EL (cell line): Measurements from ENCODE around the gene HNRNPH3.
"Not testable (repeated sequence)": the region's sequence is repeated elsewhere in the genome, so short reads cannot be mapped to it uniquely, and the experiment has no call there.

Experiments
- DNase-seq: peaks from one replicate; pipeline ENCODE4 v3.0.0-alpha.2; 2016

HNRNPH3 gene, protein sequence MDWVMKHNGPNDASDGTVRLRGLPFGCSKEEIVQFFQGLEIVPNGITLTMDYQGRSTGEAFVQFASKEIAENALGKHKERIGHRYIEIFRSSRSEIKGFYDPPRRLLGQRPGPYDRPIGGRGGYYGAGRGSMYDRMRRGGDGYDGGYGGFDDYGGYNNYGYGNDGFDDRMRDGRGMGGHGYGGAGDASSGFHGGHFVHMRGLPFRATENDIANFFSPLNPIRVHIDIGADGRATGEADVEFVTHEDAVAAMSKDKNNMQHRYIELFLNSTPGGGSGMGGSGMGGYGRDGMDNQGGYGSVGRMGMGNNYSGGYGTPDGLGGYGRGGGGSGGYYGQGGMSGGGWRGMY

DNA sequence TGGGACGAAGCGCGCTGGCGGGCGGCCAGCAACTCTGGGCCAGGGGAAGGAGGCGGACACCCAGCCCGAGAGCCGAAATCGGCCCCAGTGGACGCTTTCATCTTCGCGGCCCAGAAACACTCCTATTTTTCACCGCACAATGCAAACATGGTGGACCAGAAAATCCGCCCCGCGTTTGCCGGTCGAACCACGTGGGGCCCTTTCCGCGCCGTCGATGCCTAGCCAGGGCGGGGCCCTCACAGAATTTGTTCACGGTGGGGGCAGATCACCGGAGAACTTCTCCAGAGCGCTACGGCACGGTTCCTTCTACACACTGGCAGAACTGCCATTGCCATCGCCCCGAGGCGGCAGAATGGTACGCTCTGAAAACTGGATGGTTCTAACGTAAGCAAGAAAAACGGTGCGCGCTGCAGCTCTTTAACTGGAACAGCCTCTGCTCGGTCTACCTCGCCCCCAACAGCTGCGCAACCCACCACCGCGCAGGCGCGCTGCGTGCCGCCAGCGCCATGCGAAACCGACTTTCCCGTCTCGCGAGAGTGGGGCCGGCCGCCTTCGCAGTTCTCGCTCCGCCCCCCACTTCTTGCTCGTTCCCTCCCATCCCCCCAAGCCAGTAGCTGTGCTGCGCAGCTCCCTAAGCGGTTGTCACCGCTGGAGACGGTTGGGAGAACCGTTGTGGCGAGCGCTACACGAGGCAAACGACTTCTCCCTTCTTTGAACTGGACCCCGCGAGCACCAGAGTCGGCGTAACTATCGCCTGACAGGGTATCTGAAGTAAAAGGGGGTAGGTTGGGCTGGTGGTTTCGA lies at the start of gene HNRNPH3:
HNRNPH3 (plus strand) TSS at position 610 of the 804 bp plus-strand sequence. CDS start 5,158 bp downstream, outside the sequence.
- DNase-seq: peak; percentile 97

DNA sequence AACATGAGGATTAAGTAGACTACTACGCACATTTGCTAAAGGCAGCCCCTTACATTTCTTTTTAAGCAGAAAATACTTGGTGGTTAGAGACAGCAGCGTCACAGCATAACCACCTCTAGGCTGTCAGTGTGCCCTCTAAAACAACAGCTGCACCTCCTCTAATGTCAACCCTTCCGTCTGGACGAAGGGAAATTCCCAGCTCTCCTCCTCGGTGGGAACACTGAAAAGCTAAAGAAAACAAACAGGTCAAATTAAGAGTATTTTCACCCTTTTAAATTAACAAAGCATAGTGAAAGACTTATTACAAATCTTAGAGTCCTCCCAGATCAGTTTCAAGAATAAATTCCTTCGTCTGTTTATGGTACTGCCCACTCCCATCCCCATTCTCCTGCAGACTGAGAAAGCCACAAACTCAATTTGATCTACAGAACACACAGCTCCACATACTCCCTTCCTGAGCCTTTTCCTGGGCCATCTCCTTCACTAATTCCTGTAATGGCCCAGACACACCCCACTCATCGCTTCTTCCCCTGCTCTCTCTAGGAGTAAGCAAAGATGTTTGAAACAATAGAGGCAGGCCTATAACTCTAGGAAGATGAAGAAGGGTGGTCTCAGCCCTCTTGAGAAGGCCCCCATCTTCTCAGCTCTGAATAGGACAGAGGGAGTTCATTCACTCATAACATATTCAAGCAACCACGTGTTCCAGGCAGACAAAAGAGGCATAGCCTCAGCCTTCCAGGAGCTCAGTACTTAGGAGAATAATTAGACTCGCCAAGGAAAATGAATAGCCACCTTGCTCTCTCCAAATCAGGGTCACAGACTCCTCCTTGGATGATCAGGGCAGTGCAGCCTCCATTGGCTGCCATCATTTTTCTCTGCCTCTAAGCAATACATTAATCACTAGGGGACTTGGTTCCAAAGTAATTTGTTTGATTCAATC lies 47.5 kb upstream of the HNRNPH3 start:
- no peak for DNase-seq

DNA sequence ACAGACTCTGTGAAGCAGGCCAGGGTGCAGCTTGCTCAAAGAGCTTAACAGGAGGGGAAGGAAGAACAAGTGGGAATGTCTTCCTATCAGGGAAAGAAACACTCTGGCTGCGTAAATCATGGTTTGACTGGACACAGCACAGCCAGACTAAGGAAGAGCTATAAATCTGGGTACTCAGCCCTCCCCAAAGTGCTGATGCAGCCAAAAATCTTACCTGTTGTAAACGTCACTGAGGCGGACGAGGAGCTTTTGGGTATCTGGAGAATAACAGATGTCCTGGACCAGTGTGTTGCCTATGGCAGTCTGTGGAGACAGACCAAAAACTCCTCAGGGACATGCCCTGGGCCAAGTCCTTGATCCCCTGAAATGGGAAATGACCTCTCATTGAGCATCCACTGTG lies 43.1 kb upstream of the HNRNPH3 start:
- DNase-seq: no peak

DNA sequence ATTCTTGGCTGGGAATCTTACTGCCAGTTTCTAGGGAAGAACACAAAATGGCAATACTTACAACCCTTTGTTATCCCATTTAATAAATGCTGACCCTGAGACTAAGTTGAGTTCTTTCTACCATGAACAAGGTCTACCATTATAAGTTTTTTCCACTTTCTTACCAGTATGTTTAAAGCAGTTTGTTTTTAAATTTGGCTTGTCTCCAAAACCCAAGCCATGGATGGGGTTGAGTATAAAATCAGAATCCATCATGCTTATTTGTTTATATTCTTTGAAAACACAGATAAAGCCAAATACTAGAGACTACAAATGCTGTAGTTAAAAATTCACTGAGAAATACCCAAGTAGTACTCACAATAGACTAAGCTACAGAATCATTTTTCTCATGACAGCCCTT lies 41.1 kb upstream of the HNRNPH3 start:
- DNase-seq: no peak

DNA sequence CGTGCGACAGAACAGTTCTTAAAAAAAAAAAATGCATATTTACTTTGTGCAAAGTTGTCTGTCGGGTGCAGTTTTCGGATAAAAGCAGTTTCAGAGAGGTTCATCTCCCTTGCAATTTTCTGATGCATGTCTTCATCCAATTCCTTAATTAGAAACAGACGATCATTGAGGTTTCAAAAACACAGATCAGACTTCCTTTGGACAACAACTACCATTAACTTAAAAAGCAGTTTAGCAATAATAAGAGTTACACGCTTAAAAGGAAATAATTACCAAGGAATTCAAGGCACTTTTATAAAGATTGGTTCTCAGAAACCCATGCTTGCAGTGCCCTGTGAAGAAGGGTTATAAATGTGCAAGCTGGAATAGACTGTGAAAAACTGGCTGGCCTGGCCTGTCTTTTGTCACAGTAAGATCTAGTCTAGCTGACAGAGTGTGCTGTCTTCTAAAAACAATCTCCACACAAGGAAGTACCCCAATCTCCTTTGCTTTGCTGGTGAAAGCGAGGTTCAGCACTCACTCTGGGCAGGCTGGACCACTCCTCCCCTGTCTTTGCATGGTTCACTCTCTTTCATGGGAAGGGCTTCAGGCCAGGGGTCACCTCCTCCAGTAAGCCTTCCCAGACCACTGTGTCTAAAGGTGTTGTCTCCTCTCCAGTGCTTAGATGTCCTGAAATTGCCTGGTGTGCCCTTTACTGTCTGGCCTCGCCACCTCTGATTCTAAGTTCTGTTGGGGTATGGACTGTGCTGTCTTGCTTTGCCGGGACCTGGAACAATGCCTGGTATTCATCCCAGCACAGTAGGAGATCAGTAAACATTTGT lies 34.8 kb upstream of the HNRNPH3 start:
- DNase-seq: no peak

DNA sequence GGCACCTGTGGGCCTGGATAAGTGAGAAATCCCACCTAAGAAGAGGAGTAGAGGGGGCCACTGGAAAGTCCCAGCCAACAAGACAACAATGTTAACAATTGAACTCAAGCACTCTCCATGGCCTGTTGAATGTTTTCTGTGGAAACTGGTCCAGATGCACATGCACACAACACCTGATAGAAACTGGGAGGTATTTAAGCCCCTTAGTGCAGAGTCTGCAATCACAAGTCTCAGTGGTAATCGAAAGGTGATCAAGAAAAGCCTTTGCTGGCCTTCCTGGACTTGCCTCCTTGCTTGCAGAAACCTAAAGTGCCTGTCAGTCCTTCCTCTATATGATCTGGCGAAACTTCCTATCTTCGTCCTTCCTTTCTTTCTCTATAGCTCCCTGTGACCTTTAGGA lies 30.6 kb upstream of the HNRNPH3 start:
- no peak for DNase-seq

DNA sequence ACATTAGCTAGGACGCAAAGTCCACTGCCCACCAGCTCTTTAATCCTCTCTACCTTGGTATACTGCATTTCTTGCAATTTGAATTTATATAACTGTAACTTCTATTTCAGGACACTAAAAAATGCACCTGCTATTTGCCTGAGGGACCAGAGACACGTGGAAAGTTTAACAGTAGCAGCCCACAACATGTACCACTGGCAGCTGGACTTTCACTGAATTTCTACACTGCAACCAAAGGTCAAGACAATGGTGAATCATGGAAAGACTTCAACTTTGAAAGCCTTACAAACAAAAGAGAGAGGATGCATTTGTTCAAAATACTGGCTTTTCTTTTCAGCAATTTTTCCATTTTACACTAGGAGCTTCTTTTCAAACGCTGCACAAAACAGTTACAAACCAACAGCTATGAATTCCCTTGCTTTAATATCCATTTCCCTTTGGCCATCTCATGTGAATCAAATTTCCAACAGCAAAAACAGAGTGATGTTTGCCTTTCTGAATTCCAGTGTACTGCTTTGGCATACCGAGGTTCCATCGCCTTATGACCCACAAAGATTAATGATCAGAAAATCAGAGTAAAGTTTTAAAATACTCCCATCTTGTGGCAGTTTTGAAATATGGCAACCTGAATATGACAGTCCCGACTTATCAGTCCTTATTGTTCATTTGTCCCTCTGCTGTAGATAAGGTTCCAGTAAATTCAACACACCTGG lies 29.9 kb upstream of the HNRNPH3 start:
- DNase-seq: peak; percentile 64

DNA sequence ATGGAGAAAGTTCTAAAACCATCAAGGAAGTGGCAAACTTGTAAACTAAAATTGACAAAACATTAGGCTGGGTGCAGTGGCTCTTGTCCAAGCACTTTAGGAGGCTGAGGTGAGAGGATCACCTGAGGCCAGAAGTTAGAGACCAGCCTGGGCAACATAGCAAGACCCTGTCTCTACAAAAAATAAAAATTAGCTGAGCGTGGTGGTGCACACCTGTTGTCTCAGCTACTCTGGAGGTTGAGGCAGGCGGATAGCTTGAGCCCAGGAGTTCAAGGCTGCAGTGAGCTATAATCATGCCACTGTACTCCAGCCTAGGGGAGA lies 29.4 kb upstream of the HNRNPH3 start:
- DNase-seq: no peak

DNA sequence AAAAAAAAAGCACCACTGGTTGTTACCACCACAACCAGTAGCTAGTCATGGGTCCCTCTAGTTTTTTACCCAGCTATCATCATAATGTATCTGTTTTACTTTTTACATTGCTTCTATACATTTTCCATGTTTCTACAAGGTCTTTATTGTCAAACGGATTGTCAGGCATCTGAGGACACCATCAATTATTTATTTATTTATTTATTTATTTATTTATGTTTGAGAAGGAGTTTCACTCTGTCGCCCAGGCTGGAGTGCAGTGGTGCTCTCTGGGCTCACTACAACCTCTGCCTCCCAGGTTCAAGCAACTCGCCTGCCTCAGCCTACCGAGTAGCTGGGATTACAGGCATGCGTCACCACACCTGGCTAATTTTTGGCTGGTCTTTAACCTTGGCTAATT lies 29.0 kb upstream of the HNRNPH3 start:
- DNase-seq: no peak

DNA sequence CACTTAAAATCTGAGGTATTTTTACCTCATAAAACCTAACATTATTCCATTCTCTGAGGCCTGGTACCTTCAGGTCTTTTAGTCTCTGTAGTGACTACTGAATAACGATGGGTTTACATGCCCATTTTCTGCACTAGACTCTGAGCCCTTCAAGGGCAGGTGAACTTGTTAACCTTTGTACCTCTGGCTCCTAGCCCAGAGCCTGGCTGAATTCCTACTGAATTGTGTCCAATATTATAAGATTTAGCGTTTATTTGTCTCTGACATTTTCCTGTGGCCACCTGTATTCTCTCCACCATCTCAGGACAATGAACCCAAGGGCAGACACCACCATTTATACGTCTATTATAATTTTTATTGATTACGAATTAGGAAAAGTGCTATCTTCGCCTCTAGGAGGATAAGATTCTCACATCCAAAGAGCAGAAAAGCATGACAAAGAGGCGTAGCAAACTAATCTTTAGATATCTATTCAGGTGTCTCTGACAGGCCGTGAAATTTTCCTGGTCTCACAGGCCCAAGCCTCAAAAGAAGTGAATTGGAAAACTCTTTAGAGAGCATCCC lies 27.9 kb upstream of the HNRNPH3 start:
- no peak for DNase-seq

DNA sequence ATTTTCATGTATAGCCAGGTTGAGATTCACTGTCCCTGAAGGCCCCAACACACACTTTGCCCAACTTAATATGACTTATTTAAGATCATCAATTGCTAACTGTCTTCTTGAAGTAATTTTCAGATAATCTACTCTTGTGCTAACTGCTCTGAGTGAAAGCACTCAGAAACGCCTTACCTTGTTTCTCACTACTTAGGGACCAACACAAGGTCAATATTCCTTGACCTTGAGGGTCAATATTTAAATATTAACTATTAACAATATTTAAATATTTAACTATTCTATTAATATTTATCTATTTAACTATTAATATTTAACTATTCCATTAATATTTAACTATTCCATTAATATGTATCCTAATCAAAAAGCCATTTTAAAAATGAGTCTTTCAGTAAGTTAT lies 26.0 kb upstream of the HNRNPH3 start:
- DNase-seq: no peak

DNA sequence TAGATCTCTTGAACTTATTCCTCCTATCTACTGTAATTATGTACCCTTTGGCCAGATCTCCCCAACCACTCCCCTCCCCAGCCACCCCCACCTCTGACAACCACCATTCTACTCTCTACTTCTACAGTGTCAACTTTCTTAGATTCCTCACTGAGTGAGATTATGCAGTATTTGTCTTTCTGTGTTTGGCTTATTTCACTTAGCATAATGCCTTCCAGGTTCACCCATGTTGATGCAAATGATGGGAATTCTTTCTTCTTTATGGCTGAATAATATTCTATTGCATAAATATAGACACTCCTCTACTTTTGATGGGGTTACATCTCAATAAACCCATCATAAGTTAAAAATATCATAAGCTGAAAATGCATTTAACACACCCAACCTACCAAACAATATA lies 21.3 kb upstream of the HNRNPH3 start:
- DNase-seq: no peak

DNA sequence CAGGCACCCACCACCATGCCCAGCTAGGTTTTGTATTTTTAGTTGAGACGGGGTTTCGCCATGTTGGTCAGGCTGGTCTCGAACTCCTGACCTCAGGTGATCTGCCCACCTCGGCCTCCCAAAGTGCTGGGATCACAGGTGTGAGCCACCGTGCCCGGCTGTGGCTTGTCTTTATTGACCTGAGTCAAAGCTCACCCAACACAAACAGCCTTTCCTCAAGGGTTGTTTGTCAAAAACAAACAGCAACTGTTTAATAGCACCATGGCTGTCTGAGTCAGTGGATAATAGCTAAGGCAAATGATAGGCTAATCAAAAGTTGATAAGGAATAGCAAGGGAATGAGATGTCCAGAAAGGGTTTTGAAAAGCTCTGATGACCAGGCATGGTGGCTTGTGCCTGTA lies 16.9 kb upstream of the HNRNPH3 start:
- DNase-seq: not testable (repeated sequence)

DNA sequence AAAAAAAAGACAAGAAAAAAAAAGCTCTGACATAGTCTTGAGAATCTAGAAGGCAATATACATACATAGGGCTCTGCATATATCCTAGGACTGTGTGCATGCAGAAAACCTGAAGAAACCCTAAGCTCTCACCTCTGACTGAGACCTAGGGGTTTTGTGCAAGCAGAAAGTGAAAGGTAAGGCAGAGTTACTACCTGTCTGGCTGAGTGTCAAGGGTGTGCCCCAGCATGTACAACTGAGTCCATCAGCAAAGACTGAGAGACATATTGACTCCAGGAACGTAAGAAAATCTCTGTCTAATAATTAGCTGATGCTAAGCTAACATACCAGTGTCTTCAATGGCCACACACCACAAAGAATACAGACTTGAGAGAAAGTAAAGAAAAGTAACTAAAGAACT lies 16.3 kb upstream of the HNRNPH3 start:
- DNase-seq: no peak

DNA sequence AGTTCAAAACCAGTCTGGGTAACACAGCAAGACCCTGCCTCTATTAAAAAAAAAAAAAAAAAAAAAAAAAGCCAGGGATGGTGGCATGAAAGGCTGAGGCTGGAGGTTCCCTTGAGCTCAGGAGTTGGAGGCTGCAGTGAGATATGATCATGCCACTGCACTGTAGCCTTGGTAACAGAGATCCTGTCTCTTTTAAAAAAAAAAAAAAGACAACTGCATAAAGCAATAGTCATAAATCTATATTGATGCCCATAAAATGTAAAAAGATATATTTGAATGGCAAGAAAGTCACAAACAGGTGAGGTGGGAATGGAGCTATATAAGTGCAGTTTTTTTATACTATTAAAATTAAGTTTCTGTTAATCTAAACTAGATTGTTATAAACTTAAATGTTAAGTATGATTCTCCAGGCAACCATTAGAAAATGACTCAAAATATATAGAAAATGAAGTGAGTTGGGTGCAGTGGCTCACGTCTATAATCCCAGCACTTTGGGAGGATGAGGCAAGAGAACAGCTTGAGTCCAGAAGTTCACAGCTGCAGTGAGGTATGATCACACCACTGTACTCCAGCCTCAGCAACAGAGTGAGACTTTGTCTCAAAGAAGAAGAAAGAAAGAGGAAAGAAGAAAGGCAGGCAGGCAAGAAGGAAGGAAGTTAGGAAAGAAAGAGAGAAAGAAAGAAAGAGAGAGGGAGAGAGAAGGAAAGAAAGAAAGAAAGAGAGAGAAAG lies 13.4 kb upstream of the HNRNPH3 start:
- no peak for DNase-seq

DNA sequence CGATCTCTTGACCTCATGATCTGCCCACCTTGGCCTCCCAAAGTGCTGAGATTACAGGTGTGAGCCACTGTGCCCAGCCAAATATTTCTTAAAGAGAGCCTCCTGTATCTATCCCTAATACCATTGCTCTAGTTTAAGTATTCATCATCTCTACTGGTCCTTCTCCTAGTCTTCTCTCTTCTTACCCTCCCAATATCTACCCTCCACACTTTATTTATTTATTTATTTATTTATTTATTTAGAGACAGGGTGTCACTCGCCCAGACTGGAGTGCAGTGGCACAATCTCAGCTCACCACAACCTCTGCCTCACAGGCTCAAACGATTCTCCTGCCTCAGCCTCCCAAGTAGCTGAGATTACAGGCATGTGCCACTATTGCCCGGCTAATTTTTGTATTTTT lies 7.5 kb upstream of the HNRNPH3 start:
- not testable (repeated sequence) for DNase-seq

DNA sequence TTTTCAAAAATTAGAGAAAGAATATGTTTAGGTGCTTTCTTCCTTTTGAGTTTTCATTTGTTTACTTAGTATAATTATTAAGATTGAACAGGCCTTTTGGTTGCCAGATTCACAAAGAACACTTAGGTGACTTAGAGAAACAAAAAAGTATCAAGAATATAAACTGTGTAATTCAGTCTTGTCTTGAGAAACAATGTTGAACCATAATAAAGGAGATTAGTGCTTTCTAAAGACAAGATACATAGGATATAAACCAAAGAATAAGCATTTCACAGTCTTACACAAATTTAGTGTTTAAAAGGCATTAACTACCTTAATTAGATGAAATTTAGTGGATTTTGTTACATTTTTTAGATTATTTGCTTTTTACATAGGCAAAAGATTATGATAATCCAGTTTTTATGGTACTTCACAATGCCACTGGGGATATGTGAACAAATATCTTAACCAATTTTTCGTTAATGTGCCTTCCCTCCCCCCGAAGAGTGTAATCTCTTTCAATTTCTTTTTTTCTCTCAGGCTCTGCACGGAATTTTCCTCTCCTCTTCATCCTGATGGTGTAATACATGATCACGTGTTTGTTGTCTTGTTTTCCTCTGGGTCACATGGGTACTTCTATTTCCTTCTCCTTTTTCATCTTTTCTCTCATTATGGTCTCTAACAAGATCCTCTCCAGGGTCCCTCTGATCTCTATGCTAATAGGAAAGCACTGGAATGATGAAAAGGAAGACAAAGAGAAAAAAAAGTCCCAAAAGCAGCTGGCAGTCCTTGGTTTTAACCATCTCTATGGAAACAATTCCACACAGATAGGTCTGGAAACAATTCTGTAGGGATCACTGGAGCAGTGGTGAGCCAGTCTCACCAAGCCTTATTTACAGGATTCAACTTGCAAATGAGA lies 3.7 kb upstream of the HNRNPH3 start:
- DNase-seq: peak; percentile 74

DNA sequence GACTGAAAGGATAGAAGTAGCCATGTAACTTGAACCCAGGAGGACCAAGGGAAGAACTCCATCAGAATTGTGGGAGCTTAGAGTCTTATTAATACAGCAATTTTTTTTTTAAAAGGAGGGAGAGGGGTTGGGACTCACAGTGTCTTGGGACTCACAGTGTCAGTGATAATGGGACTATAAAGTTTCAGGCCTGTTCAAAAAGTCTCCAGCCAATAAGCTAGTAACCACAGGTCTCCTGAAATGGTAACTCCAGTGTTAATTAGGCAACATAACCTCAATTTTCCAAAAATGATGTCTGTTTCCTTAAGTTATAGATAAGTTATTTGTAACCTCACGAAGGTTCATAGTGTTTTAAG lies 2.4 kb upstream of the HNRNPH3 start:
- DNase-seq: no peak

DNA sequence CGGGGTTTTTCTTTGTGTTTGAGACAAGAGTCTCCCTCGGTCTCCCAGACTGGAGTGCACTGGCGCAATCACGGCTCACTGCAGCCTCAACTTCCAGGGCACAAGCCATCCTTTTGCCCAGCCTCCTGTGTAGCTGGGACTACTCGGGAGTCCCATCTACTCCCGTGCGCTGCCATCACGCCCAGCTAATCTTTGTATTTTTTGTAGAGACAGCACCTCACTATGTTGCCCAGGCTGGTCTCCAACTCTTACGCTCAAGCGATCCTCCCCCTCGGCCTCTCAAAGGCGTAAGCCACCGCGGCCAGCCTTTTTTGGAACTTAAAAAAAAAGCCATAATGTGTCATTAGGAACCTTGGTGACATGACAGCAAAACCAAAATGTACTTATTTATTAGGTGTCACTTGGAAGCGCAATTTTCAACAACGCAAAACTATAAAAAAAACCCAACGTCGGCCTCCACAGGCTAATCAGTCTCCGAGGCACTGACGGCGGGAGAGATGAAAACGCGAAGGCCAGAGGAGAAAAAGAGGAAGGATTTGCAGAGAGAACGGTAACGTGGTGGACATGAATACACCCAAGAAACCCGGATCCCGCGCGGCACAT lies 911 bp upstream of the HNRNPH3 start:
- peak; percentile 12 for DNase-seq
